HG02571 (cell line): ENCODE results near the gene FRS3.

Experiments
- ATAC-seq: cut with Tn5 transposase; IDR thresholded peaks from one replicate; pipeline ENCODE4 v1.9.1; 2021; ENCODE audit warnings: mild to moderate bottlenecking, moderate library complexity; ENCODE audit not compliant: unreplicated experiment

The FRS3 gene

DNA sequence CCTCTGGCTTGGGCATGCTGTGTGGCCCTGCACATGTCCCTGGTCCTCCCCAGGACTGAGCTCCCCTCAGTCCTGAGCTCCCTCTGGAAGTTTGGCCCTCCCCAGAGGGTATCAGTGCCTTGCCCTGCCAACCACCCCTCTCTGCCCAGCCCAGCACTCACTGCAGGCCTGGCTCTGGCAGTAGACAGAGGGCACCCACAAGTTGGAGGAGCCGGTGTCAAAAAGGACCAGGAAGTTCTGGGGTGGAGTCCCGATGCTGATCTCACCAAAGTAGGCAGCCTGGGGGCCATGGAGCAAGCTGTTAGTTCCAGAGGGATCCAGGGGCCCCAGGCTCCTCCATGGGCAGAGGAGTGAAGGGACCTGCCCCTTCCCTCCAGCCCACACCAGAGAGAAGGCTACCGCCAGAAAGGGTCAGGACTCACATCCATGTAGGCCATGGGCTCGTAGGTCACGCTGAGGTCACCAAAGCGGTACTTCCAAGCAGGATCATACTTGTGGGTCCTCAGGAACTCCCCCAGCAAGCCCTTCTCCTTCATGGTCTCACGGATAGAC, 35.4 kb downstream of the FRS3 start:
- no peak for ATAC-seq

DNA sequence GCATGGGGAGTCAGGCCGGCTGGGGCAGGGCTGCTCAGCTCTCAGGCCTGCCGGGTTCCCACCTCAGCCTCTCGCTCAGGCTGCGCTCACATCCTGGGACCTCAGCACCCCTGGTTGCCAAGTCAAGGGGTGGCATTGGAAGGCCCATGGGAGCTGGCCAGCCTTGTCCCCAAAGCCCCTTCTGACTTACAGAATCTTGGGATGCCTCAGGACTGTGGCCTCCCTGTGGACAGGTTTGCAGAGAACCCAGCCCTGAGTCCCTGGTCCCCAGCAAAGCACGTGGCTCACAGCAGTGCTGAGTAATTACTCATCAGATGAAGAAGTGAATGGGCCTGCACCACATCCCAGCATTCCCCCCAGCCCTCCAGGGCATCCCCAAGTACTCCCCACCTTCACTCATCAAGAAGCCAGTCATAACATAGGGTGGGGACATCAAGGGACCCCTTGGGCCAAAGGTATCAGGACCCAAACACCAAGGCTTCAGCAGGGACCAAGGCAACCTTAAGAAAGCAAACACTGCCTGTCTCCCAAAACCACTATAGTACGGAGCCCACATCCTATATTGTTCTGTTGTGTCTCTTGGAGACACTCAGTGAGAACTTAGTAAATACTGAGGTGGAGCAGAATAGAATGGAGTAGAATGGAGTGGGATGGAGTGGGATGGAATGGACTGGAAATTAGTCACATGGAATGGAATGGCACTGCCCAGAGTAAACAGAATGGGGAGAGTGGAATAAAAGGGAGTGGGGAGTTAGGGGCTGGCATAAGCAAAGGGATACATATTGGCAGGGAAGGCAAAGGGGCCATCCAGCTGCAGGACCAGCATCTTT, 36.1 kb downstream of the FRS3 start:
- no peak for ATAC-seq

DNA sequence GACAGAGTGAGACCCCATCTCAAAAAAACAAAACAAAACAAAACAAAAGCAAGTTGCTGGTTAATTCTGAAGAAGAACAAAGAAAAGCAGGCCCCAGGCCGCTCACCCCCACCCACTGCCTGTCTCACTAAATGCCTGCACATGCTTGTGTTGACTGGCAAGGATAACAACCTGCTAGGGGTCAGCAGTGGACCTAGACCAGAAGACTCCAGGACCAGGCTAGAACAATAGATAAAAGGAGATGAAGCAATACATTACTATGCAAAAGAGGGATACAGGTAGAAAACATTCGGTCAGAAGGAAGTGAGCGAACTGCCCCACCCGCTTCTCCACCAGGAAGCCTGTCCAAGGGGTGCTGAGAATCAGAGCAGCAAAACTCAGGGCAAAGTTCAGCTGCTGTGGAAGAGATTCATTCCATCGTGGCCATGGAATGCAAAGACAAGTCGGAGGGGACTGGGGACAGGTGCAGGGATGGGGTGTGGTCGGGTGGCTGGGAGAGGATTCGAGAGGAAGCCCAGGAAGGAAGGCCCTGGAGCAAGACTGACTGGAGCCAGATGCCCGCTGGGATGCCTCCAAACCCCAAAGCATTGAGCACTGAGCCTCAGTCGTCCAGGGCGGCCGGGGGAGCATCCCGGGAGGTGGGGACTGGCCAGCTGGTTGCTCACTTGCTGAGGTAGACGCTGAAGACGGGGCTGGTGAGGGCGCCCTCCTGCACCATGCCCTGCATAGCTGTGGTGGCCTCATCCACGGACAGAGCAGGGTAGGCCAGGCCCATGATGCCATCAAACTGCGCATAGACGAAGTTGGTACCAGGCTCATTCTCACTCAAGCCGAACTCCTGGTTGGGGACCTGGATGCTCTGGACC, 37.8 kb downstream of the FRS3 start:
- ATAC-seq = no peak

DNA sequence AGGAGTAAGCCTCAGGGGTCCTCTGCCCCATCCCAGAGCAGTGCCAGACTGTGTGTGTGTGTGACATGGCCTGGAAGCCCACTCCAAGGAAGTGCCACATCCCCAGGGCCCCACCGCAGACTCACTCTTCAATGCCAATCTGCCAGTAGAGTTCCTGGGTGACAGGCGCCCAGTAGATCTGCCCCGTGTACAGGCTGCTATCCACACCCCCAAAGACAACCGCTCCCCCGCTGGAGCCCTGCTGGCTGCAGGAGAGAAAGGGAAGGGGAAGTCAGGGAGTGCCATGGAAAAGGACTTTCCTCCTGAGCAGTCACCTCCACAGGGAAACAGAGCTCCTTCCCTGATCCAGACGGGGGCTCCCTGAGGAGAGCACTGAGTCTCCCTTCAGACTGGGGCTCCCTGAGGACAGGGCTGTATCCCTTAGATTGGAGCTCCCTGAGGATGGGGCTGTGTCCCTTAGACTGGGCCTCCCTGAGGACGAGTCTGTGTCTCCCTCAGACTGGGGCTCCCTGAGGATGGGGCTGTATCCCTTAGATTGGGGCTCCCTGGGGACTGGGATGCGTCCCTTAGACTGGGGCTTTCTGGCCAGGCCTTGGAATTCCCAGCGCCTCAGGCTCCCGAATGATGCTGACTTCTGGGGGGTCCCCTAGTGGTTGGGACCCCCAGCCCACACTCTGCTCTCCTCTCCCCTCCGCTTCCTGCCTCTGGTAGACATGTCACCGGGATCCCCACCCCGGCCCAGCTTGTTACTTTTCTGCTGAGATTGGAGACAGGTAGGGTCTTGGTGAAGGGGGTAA, 39.1 kb downstream of the FRS3 start:
- no peak for ATAC-seq

DNA sequence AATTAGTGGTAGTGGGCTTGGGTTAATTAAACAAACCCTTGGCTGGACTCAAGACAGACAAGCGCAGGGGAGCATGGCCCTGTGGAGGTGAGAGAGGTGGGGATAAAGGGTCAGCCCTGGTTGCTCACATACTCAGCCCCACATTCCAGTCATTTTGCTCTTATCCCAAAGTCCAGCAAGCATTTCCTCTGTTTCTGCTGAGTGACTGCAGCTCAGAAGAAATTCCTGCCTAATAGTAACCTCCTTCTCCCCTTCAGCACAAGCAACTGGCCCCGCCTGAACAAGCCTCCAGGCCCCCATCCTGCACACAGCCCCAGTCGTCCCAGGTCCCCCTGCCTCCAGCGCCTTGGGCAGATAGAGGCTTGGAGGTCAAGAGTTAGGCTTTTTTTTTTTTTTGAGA, 40.7 kb downstream of the FRS3 start:
- ATAC-seq = no peak

DNA sequence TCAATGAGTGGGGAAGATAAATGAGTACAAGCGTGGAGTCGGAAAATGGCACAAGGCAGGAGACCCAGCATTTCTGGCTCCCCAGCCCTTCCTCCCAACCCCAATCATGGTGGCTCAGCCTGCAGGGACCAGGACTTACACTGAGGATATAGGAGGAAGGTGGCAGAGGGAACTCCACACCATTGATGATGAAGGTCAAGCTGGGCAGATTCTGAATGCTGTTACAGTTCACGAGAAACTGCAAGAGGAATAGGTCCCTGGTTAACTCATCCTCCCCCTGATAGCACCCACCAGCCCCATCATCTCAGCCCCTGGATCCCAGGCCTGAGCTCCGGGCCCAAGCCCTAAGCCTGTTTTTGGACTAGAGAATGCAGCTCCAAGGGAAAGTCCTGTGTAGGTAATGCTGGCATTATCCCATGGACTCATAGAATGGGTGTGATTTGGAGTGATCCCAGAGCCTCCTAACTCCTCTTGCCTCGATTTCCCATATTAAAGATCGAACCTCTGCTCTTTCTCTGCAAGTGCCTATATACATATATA, 42.0 kb downstream of the FRS3 start:
- ATAC-seq = no peak

DNA sequence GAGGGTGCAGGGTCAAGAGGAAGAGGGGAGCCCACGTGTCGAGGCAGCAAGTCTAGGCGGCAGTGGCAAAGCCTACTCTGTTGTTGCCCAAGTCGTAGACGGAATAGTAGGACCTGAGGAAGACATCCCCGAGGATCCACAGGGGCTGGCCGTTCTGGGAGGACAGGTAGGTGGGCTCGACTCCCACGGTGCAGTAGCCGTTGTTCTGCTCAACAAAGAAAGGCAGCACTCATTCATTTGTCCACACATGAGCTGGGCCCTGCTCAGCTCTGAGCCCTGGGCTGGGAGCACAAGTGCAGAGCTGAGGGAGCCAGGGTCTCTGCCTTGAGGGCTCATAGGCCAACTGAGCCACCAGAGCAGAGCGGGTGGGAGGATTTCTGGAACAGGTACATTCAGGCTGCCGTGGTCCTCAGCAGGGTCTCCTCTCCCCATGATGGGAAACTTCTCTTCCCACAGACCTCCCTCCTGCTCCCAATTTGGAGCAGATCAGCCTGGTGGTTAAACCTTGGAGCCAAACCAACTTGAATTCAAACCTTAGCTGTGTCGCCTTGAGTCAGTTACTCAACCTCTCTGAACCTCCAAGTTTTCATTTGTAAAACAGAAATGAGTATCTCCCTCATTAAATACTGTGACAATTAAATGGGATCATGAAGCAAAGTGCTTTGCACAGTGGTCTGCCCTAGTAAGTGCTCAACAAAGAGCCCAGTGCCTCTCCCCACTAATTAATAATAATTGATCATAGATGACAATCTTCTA, 42.7 kb downstream of the FRS3 start:
- ATAC-seq = no peak

DNA sequence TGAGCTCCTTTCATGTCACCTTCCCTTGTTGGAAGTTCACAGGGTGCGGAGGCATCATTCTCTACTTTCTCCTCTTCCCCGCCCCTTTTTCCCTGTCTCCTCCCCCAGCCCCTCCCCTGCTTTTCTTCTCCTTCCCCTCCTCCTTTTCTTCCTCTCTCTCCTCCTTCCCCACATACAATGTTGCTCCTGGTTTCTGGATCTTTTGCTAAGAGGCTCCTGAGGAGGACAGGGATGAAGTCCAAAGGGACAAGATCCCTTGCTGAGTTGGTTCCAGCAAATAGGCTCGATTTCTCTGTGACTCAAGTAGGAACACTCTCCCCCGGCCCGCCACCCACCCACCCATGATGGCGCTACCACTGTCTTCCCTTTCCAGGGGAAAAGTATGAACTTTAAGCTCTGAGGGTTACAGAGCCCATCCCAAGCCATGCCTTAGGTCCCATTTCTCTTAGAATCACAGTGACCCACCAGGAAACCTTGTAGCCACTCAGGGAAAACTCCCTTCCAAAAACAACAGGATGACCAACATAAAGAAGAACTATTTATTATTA, 43.4 kb downstream of the FRS3 start:
- no peak for ATAC-seq

DNA sequence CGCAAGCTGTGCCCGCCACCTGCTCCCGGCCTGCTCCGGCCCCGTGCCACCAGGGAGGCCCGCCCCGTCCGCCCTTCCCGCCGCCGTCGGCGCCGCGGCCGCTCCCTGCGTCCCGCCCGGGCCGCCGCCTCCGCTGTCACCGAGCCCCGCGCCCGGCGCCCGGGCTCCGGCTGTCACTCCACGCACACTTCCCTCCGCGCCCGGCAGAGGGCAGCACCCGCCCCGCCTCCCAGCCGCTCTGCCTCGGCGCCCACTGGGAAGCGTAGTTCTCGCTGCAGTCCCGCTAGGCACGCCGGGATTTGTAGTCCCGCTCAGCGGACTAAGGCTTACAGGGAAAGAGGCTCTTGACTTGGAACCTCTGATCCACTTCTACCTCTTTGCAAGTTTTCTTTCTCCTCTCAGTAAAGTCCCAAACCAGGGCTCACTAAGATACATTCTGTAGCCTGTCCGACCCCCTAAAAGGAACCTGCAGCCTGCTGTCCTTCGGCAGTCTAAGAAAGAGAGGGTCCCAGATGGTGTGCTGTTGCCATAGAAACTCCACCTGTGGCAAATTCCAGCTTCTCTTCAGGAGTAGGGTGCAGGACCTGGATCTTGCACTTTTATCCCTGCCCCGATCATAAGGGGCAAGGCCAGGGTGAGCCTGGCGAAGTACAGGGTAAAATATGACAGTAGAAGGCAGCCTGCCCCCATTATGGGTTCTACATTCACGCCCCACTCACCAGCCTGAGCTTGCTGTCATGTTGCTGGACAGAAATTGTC, 44.1 kb downstream of the FRS3 start, which contains the start of gene TFEB:
Gene TFEB, minus strand, starts transcription at position 182 of the 759 bp plus-strand sequence. CDS start 44,395 bp downstream, outside the sequence.
- peak; percentile 39 for ATAC-seq

DNA sequence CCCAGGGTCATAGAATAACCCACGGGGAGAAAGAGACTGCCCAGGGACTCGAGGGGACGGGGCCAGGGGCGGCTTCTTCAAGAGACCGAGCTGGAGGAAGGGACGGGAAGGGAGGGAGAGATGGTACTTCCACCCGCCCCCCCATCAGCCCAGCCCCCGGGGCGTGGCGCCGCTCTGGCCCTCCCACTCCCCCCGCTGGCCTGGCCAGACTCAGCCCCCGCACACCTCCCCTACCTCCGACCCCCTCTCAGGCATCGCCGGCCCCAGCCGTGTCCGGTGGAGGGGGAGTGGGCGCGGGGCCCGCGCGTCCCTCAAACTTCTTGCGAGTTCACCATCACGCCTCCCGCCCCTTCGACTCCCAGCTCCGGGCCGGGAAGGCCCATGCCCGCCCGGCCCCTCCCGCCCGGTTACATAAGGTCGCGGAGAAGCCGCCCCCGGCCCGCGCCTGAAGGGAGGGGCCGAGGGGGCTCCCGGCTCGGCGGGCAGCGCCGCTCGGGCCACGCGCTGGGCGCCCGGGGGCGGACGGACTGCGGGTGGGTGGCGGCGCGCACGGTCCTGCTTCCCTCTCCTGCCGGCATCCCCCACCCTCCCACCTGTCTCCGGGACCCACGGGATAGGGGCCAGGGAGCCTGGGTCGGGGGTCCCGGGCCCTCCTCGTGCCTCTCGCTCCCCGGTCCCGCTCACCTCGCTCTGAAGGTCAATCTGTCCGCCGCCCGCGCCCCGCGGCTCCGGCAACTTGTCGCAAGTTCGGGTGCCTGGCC, 44.9 kb downstream of the FRS3 start:
- peak; percentile 24 for ATAC-seq

DNA sequence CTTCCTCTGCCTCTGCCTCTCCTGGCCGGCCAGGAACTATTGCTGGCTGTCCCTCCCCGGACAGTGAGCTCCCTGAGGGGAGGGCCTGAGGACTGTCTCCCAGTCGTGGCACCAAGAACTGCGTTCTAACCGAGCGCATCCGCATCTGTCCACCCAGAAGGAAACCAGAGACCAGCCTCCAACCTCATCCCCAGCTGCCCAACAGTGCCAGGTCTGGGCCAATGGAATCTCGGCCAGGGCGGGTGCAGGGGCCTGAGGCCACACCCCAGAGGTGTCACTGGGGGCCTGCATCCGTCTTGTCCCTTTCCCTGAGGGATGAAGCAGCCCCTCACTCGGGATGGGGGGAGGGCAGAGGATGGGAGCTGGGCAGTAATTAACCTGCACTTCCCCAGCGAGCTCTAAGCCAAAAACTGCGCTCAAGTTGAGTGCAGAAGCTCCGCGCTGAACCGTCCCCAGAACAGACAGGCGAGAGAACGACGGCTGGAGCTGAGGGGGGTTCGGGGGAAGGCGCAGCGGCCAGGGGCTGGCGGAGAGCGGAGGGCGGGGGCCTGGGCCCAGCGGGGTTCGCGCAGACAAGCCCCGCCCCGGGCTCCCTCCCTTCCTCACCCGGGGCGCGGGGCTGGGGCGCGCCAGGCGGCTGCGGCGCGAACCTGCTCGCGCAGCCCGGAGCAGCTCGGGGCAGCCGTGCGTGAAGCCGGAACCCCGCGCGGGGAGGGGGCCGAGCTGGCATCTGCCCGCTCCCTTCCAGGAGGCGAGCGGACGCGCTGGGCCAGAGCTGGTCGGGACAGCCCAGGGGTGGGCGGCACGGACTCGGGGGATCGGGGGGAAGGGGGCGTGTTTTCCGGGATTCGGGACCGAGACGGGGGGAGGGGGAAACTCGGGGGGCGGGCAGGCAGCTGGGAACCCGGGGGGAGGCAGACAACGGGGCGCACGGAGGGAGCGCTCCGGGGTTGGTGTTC, 45.7 kb downstream of the FRS3 start:
- ATAC-seq = peak; percentile 37

DNA sequence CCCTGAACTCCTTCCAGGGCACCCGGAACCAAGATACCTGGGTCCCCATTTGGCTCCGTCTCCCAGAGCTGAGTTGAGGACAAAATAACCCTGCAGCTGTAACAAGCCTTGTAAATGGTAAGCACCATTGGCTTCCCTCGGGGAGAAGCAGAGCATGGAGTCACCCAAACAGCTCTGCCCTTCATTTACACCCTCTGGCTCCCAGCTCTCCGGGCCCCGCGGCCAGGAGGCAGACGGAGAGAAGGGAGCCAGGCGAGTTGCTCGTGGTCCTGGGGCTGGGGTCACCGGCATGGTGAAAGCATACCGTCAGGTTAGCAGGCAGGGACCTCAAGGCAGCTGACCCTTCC, 46.4 kb downstream of the FRS3 start:
- no peak for ATAC-seq

DNA sequence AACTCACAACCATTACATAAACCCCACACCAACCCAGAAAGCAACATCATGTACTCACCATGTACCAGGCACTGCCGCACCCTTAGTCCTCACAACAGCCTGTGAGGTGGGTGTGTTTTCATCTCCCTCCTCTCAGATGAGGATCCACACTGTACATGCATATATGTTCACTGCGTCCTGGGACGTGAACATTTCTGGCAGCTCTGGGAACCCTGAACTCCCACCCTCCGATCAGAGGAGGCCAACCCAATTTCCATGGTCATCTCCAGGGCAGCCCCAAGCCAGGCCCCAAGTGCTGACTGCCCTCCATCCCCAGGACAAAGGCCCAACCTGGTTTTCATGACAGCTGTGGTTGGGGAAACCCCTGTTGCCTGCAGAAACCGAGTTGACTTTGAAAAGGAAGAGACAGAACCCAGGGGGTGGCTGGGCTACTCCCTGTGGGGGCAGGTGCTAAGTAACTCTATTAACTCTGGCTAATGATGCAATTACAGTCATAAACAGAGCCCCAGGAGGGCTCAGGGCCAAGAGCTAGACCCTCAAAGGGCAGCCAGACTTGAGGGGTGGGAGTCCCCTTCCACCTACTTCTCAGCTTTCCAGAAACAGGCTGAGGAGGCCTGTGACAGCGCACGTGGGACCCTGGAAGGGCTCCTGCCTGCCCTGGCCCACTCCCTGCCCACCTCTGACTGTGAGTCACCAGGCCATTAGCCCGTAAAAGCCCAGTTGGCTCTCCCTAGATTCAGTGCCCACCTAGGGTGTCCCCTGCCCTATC, 46.9 kb downstream of the FRS3 start:
- peak; percentile 34 for ATAC-seq

DNA sequence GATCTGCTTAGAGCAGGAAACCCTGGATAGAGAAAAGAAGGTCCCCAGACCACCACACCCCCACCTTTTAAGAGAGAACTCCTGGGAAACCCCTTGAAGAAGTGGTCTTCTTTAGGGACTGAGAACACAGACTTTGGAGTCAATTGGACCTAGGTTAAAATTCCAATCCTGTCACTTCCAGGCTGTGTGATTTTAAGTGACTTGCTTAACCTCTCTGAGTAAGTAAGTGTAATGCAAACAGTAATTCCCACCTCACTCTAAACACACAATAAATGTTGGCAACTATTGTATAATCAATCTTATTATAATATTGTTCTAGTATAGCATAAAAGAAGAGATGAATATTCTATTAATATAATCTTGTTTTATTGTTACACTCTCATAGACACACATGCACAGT, 47.6 kb downstream of the FRS3 start:
- ATAC-seq = no peak

DNA sequence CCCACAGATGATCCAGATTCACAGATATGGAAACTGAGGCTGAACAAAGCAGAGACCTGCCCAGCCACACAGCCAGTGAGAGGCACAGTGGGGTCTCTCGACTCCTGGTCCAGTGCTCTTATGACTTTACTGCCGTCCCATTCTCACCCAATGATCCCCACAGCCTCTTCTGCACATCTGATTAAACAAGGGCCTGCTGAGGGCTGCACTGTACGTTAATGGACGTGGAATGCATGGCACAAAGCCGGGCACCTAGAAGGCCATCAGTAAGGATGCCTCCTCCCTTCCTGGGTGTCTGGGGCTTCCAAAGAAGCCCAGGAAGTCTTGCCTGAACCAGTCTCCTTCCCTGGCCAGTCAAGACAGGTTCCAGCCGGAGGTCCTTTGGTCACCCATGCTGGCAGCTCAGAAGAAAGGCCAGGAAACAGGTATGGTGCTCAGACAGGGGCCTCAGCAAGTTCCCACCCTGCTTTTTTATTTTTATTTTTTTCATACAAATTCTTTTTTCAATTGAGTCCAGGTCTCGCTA, 48.1 kb downstream of the FRS3 start:
- no peak for ATAC-seq
